Stimulated activated effector memory CD8-positive, alpha-beta T cell treated with anti-CD3 and anti-CD28 coated beads, Interleukin-12 subunit alpha, Interleukin-12 subunit beta, amount 100 ng/mL, for 72 hours (primary cell): ENCODE data around the gene GTF2A1L.
"Not testable (repeated sequence)": the region's sequence is repeated elsewhere in the genome, so short reads cannot be mapped to it uniquely, and the experiment has no call there.

Experiments
- ATAC-seq: fragments of 150-1000 bp; cut with Tn5 transposase; 2 replicates; pipeline ENCODE4 v1.10.0; 2021
- DNase-seq, 2 donors: peaks; one replicate each; pipeline ENCODE4 v3.0.0; 2021 to 2022; ENCODE audit warnings: low spot score in 2 of 2
- H3K27ac Mint-ChIP-seq: one replicate; pipeline ENCODE4 v1.8.0; 2022; ENCODE audit warnings: mild to moderate bottlenecking, mixed read lengths
- H3K36me3 Mint-ChIP-seq: one replicate; pipeline ENCODE4 v1.8.0; 2022; ENCODE audit warnings: mild to moderate bottlenecking, mixed read lengths
- H3K4me1 Mint-ChIP-seq: one replicate; pipeline ENCODE4 v1.8.0; 2022; ENCODE audit warnings: mixed read lengths
- H3K4me3 Mint-ChIP-seq: one replicate; pipeline ENCODE4 v1.8.0; 2022; ENCODE audit warnings: mild to moderate bottlenecking, mixed read lengths
- H3K9me3 Mint-ChIP-seq: one replicate; pipeline ENCODE4 v1.8.0; 2022; ENCODE audit warnings: mixed read lengths

The GTF2A1L gene

GRCh38 chr2:48596751-48597150, 20.9 kb upstream of the GTF2A1L start:
- not testable (repeated sequence) for H3K9me3 Mint-ChIP-seq, H3K4me3 Mint-ChIP-seq, H3K36me3 Mint-ChIP-seq, H3K27ac Mint-ChIP-seq, ATAC-seq, H3K4me1 Mint-ChIP-seq, DNase-seq

- Mint-ChIP-seq H3K27ac (no peak overlapping the region), H3K4me1 (no peaks in the 10 kb centered on the region), H3K36me3 (no peaks in the 10 kb centered on the region), H3K4me3 (no peak overlapping the region), H3K9me3 (no peaks in the 10 kb centered on the region)
- ATAC-seq (no peak), DNase-seq (no peak)
Measured at GRCh38 chr2:48597492-48597891, 20.2 kb upstream of the GTF2A1L start.

- Mint-ChIP-seq H3K9me3 (no peaks in the 10 kb centered on the region), H3K4me3 (no peak overlapping the region), H3K36me3 (no peaks in the 10 kb centered on the region), H3K27ac (no peak overlapping the region), H3K4me1 (no peaks in the 10 kb centered on the region)
- no peak for DNase-seq
- no peak for ATAC-seq
Measured at GRCh38 chr2:48600204-48600813, 17.3 kb upstream of the GTF2A1L start.

GRCh38 chr2:48600917-48601316, 16.7 kb upstream of the GTF2A1L start:
- H3K27ac Mint-ChIP-seq, result no peak overlapping the region

GRCh38 chr2:48601349-48601748, 16.3 kb upstream of the GTF2A1L start:
- H3K27ac Mint-ChIP-seq, result no peak overlapping the region
- H3K36me3 Mint-ChIP-seq, result no peaks in the 10 kb centered on the region
- DNase-seq (no peak), ATAC-seq (peak; percentile 37)
- H3K9me3 Mint-ChIP-seq, result no peaks in the 10 kb centered on the region
- no peaks in the 10 kb centered on the region for H3K4me1 Mint-ChIP-seq
- no peak overlapping the region for H3K4me3 Mint-ChIP-seq

More at GRCh38 chr2:48600917-48601316, 16.7 kb upstream of the GTF2A1L start:
- no peaks in the 10 kb centered on the region for H3K9me3 Mint-ChIP-seq
- no peaks in the 10 kb centered on the region for H3K36me3 Mint-ChIP-seq
- DNase-seq (no peak), ATAC-seq (no peak)
- H3K4me3 Mint-ChIP-seq, result no peak overlapping the region
- H3K4me1 Mint-ChIP-seq, result no peaks in the 10 kb centered on the region

GRCh38 chr2:48605482-48606175, 12.0 kb upstream of the GTF2A1L start:
- DNase-seq, result no peak
- Mint-ChIP-seq H3K9me3 (no peaks in the 10 kb centered on the region), H3K4me1 (no peaks in the 10 kb centered on the region), H3K27ac (no peak overlapping the region), H3K4me3 (no peak overlapping the region), H3K36me3 (no peaks in the 10 kb centered on the region)
- no peak for ATAC-seq

GRCh38 chr2:48607307-48608014, 10.2 kb upstream of the GTF2A1L start:
- H3K9me3 Mint-ChIP-seq, result no peaks in the 10 kb centered on the region
- no peak for ATAC-seq
- H3K36me3 Mint-ChIP-seq, result no peaks in the 10 kb centered on the region
- DNase-seq, result no peak
- no peak overlapping the region for H3K4me3 Mint-ChIP-seq
- H3K4me1 Mint-ChIP-seq, result no peaks in the 10 kb centered on the region
- no peak overlapping the region for H3K27ac Mint-ChIP-seq

GRCh38 chr2:48613211-48613610, 4.4 kb upstream of the GTF2A1L start:
- ATAC-seq (no peak), DNase-seq (no peak)
- H3K4me3 Mint-ChIP-seq, result no peak overlapping the region
- H3K27ac Mint-ChIP-seq, result no peak overlapping the region
- no peaks in the 10 kb centered on the region for H3K36me3 Mint-ChIP-seq
- H3K4me1 Mint-ChIP-seq, result peaks cover 5% of the 10 kb centered on the region
- no peaks in the 10 kb centered on the region for H3K9me3 Mint-ChIP-seq

- not testable (repeated sequence) for H3K4me3 Mint-ChIP-seq, H3K36me3 Mint-ChIP-seq, H3K4me1 Mint-ChIP-seq, ATAC-seq, H3K9me3 Mint-ChIP-seq, DNase-seq, H3K27ac Mint-ChIP-seq
Measured at GRCh38 chr2:48614581-48614980, 3.1 kb upstream of the GTF2A1L start.

- Mint-ChIP-seq H3K27ac (no peak overlapping the region), H3K4me3 (no peak overlapping the region), H3K36me3 (no peaks in the 10 kb centered on the region), H3K9me3 (no peaks in the 10 kb centered on the region), H3K4me1 (peaks cover 5% of the 10 kb centered on the region)
- DNase-seq (no peak), ATAC-seq (no peak)
Measured at GRCh38 chr2:48619526-48619925, 1.9 kb downstream of the GTF2A1L start.

- no peak for DNase-seq
- ATAC-seq, result no peak
- Mint-ChIP-seq H3K9me3 (no peaks in the 10 kb centered on the region), H3K4me1 (peaks cover 5% of the 10 kb centered on the region), H3K36me3 (no peaks in the 10 kb centered on the region), H3K27ac (no peak overlapping the region), H3K4me3 (no peak overlapping the region)
Measured at GRCh38 chr2:48620604-48621003, 2.9 kb downstream of the GTF2A1L start.

- DNase-seq, H3K36me3 Mint-ChIP-seq, H3K9me3 Mint-ChIP-seq, ATAC-seq, H3K4me3 Mint-ChIP-seq, H3K4me1 Mint-ChIP-seq, H3K27ac Mint-ChIP-seq: not testable (repeated sequence)
Measured at GRCh38 chr2:48622691-48623090, 5.0 kb downstream of the GTF2A1L start.

- DNase-seq (no peak), ATAC-seq (no peak)
- Mint-ChIP-seq H3K4me3 (no peak overlapping the region), H3K9me3 (peaks cover 5% of the 10 kb centered on the region), H3K27ac (no peak overlapping the region), H3K4me1 (no peaks in the 10 kb centered on the region), H3K36me3 (no peaks in the 10 kb centered on the region)
Measured at GRCh38 chr2:48624696-48625095, 7.0 kb downstream of the GTF2A1L start.

GRCh38 chr2:48626047-48626446, 8.4 kb downstream of the GTF2A1L start:
- Mint-ChIP-seq H3K4me1 (no peaks in the 10 kb centered on the region), H3K27ac (no peak overlapping the region)

GRCh38 chr2:48633143-48633542, 15.5 kb downstream of the GTF2A1L start:
- Mint-ChIP-seq H3K4me1 (no peaks in the 10 kb centered on the region), H3K36me3 (no peaks in the 10 kb centered on the region), H3K27ac (no peak overlapping the region), H3K4me3 (no peak overlapping the region), H3K9me3 (peaks cover 9% of the 10 kb centered on the region)
- ATAC-seq, result no peak
- no peak for DNase-seq

More at GRCh38 chr2:48626047-48626446, 8.4 kb downstream of the GTF2A1L start:
- ATAC-seq, result no peak
- no peak overlapping the region for H3K4me3 Mint-ChIP-seq
- H3K36me3 Mint-ChIP-seq, result no peaks in the 10 kb centered on the region
- peaks cover 5% of the 10 kb centered on the region for H3K9me3 Mint-ChIP-seq
- no peak for DNase-seq

- ATAC-seq (no peak), DNase-seq (no peak)
- Mint-ChIP-seq H3K27ac (no peak overlapping the region), H3K4me1 (no peaks in the 10 kb centered on the region), H3K9me3 (peaks cover 9% of the 10 kb centered on the region), H3K4me3 (no peak overlapping the region), H3K36me3 (no peaks in the 10 kb centered on the region)
Measured at GRCh38 chr2:48635786-48636185, 18.1 kb downstream of the GTF2A1L start.
